SH-SY5Y (cell line): ENCODE measurements around the gene FER.

Source experiments
- GATA2 ChIP-seq: IDR thresholded peaks from 2 replicates; pipeline ENCODE4 v1.6.1; 2011; ENCODE audit warnings: mild to moderate bottlenecking, low read depth, low read length
- GATA3 ChIP-seq: IDR thresholded peaks from 2 replicates; pipeline ENCODE4 v1.6.1; 2011; ENCODE audit warnings: low read depth, mild to moderate bottlenecking, low read length, moderate library complexity

The FER gene

DNA sequence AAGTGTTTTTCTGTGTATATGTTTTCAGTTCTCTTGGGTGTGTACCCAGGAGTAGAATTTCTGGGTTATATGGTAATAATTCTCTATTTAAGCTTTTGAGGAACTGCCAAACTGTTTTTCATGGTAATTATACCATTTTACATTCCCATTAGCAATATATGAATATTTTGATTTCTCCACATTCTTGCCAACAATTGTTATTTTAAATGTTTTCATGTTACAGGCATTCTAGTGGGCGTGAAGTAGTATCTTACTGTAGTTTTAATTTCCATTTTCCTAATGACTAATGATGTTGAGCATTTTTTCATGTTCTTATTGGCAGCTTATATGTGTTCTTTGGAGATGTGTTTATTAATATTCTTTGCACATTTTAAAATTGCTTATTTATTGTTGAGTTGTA lies 199.5 kb downstream of the FER start:
- no peak for TF ChIP-seq GATA3
- no peak for TF ChIP-seq GATA2

DNA sequence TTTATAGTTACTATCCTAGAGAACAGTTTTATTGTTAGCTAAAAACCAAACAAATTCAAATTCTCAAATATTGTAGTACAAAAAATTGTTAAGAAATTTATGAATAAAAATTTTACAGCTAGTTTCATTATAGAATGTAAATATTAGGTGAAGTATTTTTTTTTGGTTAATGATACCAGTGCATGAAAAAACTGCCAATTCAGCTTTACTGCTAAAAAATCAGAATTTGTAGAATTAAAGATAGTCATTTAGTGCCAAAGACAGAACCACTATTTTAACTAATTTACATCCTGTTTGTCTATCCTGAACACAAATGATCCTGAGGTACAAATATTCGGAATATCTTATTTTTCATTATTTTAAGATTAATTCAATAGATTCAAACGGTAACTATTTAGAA lies 202.6 kb downstream of the FER start:
- no peak for TF ChIP-seq GATA2
- TF ChIP-seq GATA3, result no peak

DNA sequence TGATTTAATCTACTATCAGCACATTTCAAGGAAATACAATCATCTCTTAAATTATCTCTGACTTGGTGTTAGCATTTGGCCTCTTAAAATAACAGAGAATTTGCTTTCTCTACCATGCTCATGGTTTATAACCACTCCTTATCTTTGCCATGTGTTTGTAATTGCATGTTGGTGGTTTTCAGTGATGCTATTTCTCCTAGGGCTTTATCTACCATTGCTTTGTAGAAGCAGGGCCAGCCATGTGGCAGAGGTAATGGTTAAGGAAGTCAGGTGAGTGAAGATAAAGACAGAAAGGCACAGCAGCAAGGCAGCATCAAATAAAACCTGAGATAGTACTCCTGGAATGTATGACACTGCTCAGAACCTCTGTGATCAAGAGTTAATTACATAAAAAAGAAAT lies 206.2 kb downstream of the FER start:
- TF ChIP-seq GATA3 (no peak), GATA2 (no peak)

DNA sequence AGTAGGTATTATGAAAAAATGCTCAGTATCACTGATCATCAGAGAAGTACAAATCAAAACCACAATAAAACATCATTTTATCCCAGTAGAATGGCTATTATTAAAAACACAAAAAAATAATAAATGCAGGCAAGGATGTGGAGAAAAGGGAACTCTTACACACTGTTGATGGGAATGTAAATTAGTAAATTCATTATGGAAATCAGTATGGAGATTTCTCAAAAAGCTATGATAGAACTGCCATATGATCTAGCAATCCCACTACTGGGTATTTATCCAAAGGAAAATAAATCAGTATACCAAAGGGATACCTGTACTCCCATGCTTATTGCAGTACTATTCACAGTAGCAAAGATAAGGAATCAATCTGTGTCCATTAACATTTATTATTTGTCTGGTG lies 209.6 kb downstream of the FER start:
- TF ChIP-seq GATA3 (no peak), GATA2 (no peak)

- TF ChIP-seq GATA3, result no peak
- TF ChIP-seq GATA2, result no peak
Observed at GRCh38 chr5:108966910-108967309, 219.2 kb downstream of the FER start.

- TF ChIP-seq GATA2, result no peak
- no peak for TF ChIP-seq GATA3
Observed at GRCh38 chr5:108974594-108974993, 226.9 kb downstream of the FER start.

DNA sequence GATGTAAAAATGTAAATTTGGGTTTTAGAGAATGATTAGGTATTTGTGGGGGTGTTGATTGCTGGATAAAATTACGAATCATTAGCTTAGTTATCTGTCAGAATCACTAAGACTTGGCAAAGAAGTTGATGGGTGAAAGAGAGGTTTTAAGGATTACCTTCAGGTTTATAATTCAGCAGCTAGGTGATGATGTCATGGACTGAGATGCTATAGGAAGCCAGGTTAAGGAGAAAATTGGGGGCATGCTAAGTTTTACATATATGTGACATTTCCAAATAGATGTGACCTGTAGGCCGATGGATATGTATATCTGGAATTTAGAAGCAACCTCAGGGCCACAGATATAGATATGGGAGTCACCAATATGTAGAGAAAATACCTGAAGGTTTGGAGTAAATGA lies 228.0 kb downstream of the FER start:
- no peak for TF ChIP-seq GATA3
- no peak for TF ChIP-seq GATA2

DNA sequence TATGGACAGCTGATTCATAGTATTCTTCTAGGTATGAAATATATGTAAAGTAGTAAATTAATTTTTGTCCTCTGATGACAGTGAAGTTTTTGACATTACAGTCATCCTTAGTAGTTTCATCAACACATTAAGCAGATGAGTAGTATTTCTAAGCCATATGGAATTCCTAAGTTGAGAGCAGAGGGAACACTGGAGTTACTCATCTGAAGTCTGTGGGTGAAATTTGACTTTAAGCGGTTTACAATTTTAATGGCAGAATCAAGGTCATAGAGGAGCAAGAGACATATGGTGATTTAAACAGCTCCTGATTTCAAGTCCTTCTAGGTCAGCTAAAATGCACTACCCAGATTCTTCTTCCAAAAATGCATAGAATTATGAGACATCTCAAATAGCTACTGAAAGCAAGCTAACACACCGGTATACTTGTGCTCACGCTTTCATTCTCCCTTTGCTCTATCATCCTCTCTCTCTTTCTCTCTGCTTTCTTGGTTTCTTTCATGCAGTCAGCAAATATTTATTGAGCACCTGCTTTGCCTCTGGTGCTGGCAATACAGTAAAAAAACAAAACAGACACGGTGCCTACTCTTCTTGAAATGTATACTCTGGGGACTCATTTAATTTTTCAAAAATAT lies 235.9 kb downstream of the FER start:
- no peak for TF ChIP-seq GATA3
- no peak for TF ChIP-seq GATA2

DNA sequence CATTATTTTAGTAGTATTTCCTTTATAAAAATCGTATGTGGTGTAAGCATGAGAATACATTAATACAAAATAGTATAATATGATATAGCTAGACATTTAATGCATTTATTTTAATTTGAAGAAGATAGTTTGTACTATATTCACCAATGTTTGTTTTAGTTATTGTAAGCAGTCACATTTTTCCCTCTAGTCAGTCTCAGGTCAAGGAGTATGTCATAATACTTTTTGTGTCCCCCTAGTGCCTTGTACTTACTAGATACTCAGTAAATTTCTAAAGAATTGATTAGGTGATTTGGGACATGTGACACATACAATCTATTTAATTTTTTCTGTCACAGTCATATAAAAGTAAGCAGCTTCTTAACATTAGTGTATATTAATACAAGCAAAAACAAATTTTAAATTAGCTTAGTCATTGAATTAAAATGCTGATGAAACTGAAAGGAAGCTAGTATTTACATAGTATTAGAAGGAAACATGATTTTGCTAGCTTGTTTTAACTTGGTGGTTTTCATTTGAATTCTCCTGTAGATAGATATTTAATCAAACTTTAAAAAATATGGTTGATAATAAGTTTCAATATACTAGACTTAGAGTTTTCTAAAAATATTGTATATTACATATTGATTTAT lies 242.2 kb downstream of the FER start:
- TF ChIP-seq GATA3 (no peak), GATA2 (no peak)

- TF ChIP-seq GATA3 (no peak), GATA2 (no peak)
Observed at GRCh38 chr5:108997720-108998119, 250.0 kb downstream of the FER start.

DNA sequence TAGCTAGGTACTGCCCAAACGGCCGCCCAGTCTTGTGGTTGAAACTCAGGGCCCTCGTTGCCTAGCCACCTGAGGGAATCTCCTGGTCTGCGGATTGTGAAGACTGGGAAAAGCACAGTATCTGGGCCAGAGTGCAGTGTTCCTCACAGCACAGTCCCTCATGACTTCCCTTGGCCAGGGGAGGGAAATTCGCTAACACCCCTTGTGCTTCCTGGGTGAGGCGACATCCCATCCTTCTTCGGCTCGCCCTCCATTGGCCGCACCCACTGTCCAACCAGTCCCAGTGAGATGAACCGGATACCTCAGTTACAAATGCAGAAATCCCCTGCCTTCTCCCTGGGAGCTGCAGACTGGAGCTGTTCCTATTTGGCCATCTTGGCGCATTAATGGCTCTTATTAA lies 250.5 kb downstream of the FER start:
- TF ChIP-seq GATA2 (no peak), GATA3 (no peak)

DNA sequence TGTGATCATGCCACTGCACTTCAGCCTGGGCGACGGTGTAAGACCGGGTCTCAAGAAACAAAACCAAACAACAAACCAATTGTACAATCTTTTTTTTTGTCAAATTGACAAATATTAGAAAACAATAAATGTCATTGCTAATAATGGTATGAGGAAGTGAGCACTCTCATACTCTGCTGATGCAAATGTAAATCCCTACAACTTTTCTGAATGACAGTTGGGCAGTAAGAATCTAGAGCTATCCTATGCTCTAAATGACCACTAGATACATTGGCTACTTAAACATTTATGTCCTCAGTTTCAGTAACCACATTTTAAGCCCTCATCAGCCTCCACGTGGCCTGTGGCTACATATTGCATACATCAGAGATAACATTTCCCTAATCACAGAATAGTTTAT lies 256.2 kb downstream of the FER start:
- no peak for TF ChIP-seq GATA2
- TF ChIP-seq GATA3, result no peak

DNA sequence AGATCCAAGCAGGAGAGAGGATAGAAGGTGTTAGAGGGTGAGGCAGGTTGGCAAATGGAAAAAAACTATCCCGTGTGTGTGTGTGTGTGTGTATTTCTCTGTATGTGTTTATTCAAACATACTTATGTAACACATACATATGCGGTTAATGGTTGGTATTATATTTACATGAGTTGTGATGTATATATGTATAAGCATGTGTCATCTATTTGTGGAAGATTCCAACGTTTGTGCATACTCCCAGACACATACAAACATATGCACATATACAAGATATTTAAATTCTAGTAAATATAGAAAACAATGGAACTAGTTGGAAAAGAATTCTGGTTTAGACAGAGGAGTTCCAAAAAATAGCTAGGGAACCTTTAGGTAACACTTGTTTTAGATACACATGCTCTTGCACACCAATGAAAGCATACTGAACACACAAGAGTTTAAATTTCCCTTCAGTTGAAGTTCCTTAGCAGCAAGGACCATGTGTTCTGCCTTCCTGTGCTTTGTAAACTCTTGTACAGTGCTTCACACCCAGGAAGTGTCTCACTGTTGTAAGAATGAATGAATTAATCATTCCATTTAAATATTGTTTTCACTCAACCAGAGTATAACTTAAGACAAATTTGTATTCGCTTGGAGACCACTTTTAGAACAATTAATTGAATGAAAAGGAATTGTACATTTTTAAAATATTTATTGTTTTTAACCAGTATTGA lies 257.8 kb downstream of the FER start:
- no peak for TF ChIP-seq GATA2
- no peak for TF ChIP-seq GATA3

DNA sequence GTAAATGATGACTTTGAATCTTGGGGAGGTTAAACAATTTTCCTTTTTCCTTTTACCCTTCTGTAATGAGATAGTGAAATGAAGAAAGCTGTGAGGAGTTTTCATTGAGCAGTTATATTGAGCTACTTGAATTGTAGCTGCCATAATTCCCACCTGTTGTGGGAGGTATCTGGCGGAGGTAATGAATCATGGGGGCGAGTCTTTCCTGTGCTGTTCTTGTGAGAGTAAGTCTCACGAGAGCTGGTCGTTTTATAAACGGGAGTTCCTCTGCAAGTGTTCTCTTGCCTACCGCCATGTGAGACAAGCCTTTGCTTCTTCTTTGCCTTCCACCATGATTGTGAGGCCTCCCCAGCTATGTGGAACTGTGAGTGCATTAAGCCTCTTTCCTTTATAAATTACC lies 258.4 kb downstream of the FER start:
- TF ChIP-seq GATA2 (no peak), GATA3 (no peak)

GRCh38 chr5:109016300-109016699 lies 268.6 kb downstream of the FER start:
- TF ChIP-seq GATA2 (no peak), GATA3 (no peak)

- TF ChIP-seq GATA3 (no peak), GATA2 (no peak)
Observed at GRCh38 chr5:109022056-109022455, 274.4 kb downstream of the FER start.
